Ishikawa (cell line): ENCODE results near the gene KDF1.

Experiments
- CEBPB ChIP-seq: IDR thresholded peaks from 2 replicates; pipeline ENCODE4 v1.6.1; 2012
- CREB1 ChIP-seq: IDR thresholded peaks from 2 replicates; pipeline ENCODE4 v1.6.1; 2012; ENCODE audit warnings: low read depth
- EGR1 ChIP-seq: IDR thresholded peaks from 2 replicates; pipeline ENCODE4 v1.6.1; 2012
- EP300 ChIP-seq: IDR thresholded peaks from 2 replicates; pipeline ENCODE4 v1.6.1; 2012; ENCODE audit warnings: borderline replicate concordance
- FOXM1 ChIP-seq: IDR thresholded peaks from 2 replicates; pipeline ENCODE4 v1.6.1; 2012; ENCODE audit warnings: low read depth, borderline replicate concordance
- MAX ChIP-seq: IDR thresholded peaks from 2 replicates; pipeline ENCODE4 v1.6.1; 2012
- NFIC ChIP-seq: IDR thresholded peaks from 2 replicates; pipeline ENCODE4 v1.6.1; 2012
- RAD21 ChIP-seq: IDR thresholded peaks from 2 replicates; pipeline ENCODE4 v1.6.1; 2012; ENCODE audit warnings: low read depth
- REST ChIP-seq: IDR thresholded peaks from 2 replicates; pipeline ENCODE4 v1.6.1; 2012; ENCODE audit warnings: low read depth, mild to moderate bottlenecking
- TAF1 ChIP-seq: IDR thresholded peaks from 2 replicates; pipeline ENCODE4 v1.6.1; 2012; ENCODE audit warnings: low read depth, mild to moderate bottlenecking
- TCF12 ChIP-seq: IDR thresholded peaks from 2 replicates; pipeline ENCODE4 v1.6.1; 2012; ENCODE audit warnings: low read depth
- TEAD4 ChIP-seq: IDR thresholded peaks from 2 replicates; pipeline ENCODE4 v1.6.1; 2012
- USF1 ChIP-seq: IDR thresholded peaks from 2 replicates; pipeline ENCODE4 v1.6.1; 2012
- YY1 ChIP-seq: IDR thresholded peaks from 2 replicates; pipeline ENCODE4 v1.6.1; 2012; ENCODE audit warnings: low read depth
- ZBTB7A ChIP-seq: IDR thresholded peaks from 2 replicates; pipeline ENCODE4 v1.6.1; 2012; ENCODE audit warnings: low read depth

KDF1 gene

GRCh38 chr1:26965213-26965612 lies 4.9 kb upstream of the KDF1 start:
- TF ChIP-seq TAF1 (no peak), TEAD4 (no peak), EGR1 (no peak), CREB1 (no peak), NFIC (no peak), FOXM1 (no peak), EP300 (no peak), MAX (no peak), REST (no peak), RAD21 (no peak), USF1 (no peak), ZBTB7A (no peak), TCF12 (no peak), CEBPB (no peak), YY1 (no peak)

- no peak for TF ChIP-seq CREB1
- TF ChIP-seq USF1, result no peak
- no peak for TF ChIP-seq EP300
- no peak for TF ChIP-seq TEAD4
- no peak for TF ChIP-seq RAD21
Measured at GRCh38 chr1:26961826-26962225, 1.6 kb upstream of the KDF1 start.

- TF ChIP-seq TAF1, result no peak; the same call in 1 of the 2 replicates
- no peak for TF ChIP-seq MAX
- TF ChIP-seq EP300, result no peak
- no peak for TF ChIP-seq CEBPB
- no peak for TF ChIP-seq USF1
- TF ChIP-seq CREB1, result no peak
- no peak for TF ChIP-seq ZBTB7A
- TF ChIP-seq EGR1, result no peak
Measured at GRCh38 chr1:26960625-26960966, 328 bp upstream of the KDF1 start.

DNA sequence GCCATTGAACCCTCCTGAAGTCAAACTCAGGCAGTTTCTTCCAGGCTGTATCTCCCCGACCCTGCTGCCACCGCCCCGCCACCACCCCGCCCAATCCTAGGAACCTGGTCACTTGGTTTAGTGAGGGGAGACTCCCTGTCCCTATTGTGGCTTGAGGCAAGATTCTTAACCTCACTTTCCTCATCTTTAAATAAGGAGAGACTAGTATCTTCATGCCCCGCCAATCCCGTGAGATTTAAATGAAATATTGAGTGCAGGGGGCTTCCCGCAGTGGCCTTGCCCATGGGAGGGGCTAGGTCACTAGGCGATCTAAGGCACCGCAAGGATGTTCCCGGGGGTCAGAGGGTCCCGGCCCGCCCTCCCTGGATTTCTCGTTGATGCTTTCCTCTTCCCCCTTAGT lies 998 bp downstream of the KDF1 start:
- TF ChIP-seq USF1, result no peak

DNA sequence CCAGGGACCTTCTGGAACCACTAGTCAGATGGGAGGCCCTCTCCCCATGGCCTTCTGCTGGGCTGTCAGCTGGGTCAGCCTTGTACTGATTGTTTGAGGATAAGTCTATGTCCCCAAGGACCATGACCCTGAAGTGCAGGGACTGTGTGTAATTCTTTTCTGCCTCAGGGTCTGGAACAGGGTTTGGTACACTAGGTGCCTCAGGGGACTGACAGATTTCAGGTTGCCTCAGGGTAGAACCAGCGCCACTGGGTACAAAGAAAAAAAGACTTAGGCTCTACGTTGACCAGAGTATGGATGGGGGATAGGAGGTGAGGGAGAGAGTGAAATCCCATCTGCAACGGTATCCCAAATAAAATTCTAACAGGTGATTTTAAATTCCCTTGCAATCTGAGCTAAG lies 3.0 kb downstream of the KDF1 start:
- TF ChIP-seq NFIC, result no peak
- TF ChIP-seq REST, result no peak
- TF ChIP-seq EGR1, result no peak
- TF ChIP-seq RAD21, result no peak
- TF ChIP-seq FOXM1, result no peak
- TF ChIP-seq YY1, result no peak
- TF ChIP-seq TCF12, result no peak
- TF ChIP-seq CREB1, result no peak
- TF ChIP-seq CEBPB, result no peak
- TF ChIP-seq EP300, result no peak
- TF ChIP-seq ZBTB7A, result no peak
- no peak for TF ChIP-seq MAX
- TF ChIP-seq TAF1, result no peak
- TF ChIP-seq TEAD4, result no peak

DNA sequence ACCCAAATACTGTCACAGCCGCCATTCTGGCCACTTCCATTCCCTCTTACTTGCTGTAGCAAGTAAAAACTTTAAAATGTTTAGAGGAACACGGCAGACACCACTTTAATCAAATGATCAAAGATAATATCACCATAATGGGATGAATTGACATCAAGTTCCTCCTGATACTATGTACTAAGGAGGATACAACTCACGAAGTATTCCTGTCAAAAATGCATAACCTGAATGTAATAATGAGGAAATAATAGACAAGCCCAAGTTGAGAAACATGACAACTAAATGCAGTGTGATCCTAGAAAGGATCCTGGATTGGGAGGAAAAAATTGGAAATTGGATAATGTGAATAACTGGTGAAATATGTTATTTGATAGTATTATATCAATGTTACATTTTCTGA lies 3.9 kb downstream of the KDF1 start:
- TF ChIP-seq ZBTB7A (no peak), TAF1 (no peak), CEBPB (no peak), TCF12 (no peak), EP300 (no peak), REST (no peak)
